Esophagus muscularis mucosa (tissue), 4 donors: ENCODE data around the gene LENEP. TPM values are rescaled to one million over a fixed set of nuclear protein-coding genes. Genes with fewer than 3 reads are reported as not detected.

Experiments used
- DNase-seq: peaks from one replicate; pipeline ENCODE4 v3.0.0-alpha.2; 2017; ENCODE audit errors: extremely low spot score
- H3K27ac ChIP-seq, 4 donors: fragments of 200-600 bp; sonication (generic); replicated peaks in 1 of 4; 1 replicate in 3 of 4; 2 replicates in 1 of 4; pipeline ENCODE4 v1.5.1; 2016 to 2019; ENCODE audit warnings: mild to moderate bottlenecking in 1 of 4
- H3K27me3 ChIP-seq, 4 donors: fragments of 200-600 bp; sonication (generic); one replicate each; pipeline versions ENCODE4 v1.5.1 to v1.6.0; 2016 to 2019
- H3K36me3 ChIP-seq, 4 donors: fragments of 200-600 bp; sonication (generic); one replicate each; pipeline ENCODE4 v1.5.1; 2016 to 2019
- H3K4me1 ChIP-seq, 4 donors: fragments of 200-600 bp; sonication (generic); one replicate each; pipeline ENCODE4 v1.5.1; 2016 to 2019
- H3K4me3 ChIP-seq, 4 donors: fragments of 200-600 bp; sonication (generic); 1 replicate in 2 of 4; 2 replicates in 2 of 4; pipeline ENCODE4 v1.5.1; 2016 to 2019; ENCODE audit warnings: mild to moderate bottlenecking in 4 of 4, moderate library complexity in 1 of 4
- H3K9me3 ChIP-seq, 4 donors: fragments of 200-600 bp; sonication (generic); 1 replicate in 3 of 4; 2 replicates in 1 of 4; pipeline ENCODE4 v1.5.1; 2016 to 2019
- EP300 ChIP-seq: sonication (generic); formaldehyde crosslinking; IDR thresholded peaks from one replicate; pipeline ENCODE4 v1.6.1; 2017; ENCODE audit warnings: antibody characterized with exemption
- POLR2A ChIP-seq: fragments of 450-650 bp; IDR thresholded peaks from one replicate; pipeline ENCODE4 v1.6.1; 2017; ENCODE audit warnings: antibody characterized with exemption, moderate library complexity, mild to moderate bottlenecking, low read depth
- POLR2AphosphoS5 ChIP-seq, 2 donors: sonication (generic); formaldehyde crosslinking; IDR thresholded peaks; one replicate each; pipeline ENCODE4 v1.6.1; 2017; ENCODE audit warnings: antibody characterized with exemption in 2 of 2
- WGBS: methylation state at CpG from one replicate; pipeline ENCODE4 v1.1.5; 2018; 5-methylcytosine and 5-hydroxymethylcytosine counted together
- intact Hi-C: fragments of 100-400 bp; cut with DNase I; formaldehyde crosslinking; loops from one replicate; pipeline ENCODE4 v1.15.1; 2023
- total RNA-seq, 4 donors: library from RNA; depleted of rRNA; stranded (reverse); fragments of >200 nt; gene quantifications; one replicate each; pipeline versions ENCODE4 v1.1.0 to v1.2.1, GENCODE V29; 2016
- TF ChIP-seq, protein P1 (sequence below), 3 experiments: fragments of 200-600 bp in 2 of 3; fragments of 450-650 bp in 1 of 3; sonication (generic) in 2 of 3; IDR thresholded peaks; one replicate each; pipeline ENCODE4 v1.5.1; 2017 to 2019; ENCODE audit warnings: antibody characterized with exemption in 3 of 3, mild to moderate bottlenecking in 2 of 3, moderate library complexity in 1 of 3

LENEP gene
- total RNA-seq, 4 donors from 2014 or later: not detected

DNA sequence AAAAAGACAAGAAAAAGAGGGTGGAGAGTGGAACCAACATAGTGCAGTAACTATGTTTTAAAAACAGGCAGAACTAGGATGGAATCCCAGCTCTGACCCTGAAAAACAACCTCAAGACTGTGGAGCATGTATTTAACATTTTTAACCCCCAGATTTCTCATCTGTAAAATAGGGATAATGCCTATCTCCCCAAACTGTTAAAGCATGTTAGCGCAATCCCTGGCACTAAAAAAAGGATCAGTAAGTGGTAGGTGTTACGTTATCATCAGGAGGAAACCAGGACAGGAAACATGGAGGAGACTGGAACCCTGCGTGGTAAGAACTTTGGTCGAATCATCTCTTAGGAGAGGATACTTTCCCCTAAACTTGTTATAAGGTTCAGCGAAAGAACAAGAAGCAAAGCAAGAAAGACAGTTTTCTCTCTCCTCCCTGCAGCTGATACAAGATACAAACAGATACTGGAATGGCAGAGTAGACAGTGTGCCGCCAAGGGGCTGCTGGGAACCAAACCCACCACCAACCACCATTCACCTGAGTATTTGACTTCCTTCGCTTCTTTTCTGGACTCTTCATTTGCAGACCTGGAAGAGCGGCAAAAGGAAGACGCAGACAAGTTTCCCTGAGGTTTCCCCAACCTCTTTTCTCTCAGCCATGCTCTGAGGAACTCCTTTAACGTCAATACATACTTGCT lies 32.8 kb upstream of the LENEP start:
- peak overlapping the region; percentile 95 to 99 (median 98) for H3K27ac ChIP-seq
- TF ChIP-seq, protein P1, sequence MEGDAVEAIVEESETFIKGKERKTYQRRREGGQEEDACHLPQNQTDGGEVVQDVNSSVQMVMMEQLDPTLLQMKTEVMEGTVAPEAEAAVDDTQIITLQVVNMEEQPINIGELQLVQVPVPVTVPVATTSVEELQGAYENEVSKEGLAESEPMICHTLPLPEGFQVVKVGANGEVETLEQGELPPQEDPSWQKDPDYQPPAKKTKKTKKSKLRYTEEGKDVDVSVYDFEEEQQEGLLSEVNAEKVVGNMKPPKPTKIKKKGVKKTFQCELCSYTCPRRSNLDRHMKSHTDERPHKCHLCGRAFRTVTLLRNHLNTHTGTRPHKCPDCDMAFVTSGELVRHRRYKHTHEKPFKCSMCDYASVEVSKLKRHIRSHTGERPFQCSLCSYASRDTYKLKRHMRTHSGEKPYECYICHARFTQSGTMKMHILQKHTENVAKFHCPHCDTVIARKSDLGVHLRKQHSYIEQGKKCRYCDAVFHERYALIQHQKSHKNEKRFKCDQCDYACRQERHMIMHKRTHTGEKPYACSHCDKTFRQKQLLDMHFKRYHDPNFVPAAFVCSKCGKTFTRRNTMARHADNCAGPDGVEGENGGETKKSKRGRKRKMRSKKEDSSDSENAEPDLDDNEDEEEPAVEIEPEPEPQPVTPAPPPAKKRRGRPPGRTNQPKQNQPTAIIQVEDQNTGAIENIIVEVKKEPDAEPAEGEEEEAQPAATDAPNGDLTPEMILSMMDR (IDR thresholded peaks at IDR 0.05): no peak
- TF ChIP-seq EP300: no peak
- no peak for TF ChIP-seq POLR2AphosphoS5 (IDR thresholded peaks at IDR 0.05)
- TF ChIP-seq POLR2A: no peak

DNA sequence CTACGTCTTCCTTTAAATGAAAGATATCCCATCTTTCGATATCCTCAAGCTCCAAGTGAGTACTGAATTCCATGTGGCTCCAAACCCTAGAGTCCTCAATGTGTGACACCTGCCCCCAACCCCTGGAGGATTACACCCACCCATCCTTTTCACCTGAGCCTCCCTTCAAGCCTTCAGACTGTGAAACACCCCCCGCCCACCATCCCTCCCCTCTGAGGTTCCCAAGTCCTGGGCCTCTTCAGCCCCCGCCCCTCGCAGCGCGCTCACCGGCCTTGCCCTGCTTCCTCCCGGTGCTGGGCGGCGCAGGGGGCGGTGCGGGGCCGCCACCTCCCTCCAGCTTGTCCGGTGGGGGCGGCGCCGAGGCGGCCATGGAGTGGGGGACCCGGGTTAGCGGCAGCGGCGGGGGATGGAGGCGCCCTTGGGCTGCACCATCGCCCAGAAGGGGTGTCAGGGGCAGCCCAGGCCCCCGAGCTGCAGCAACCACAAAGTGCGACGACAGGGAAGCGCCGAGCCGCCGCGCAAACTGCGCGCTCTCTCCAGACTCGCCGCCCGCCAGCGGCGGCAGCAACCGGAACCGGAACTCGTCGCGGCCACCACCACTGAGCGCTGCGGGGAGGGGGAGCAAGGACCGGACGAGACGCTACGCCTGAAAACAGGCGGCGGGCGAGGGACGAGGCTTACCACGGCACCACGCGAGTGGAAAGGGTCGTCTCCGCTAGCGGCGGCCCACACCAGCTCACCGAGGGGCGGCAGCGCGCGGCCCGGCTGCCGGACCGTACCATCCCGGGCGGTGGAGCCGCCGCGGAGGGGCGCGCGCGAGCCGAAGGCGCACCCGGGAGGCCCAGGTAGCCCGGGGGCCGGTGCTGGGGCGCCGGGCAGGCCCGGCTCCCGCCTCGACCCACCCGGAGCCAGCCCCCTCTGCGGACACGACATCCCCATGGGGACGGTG lies 31.9 kb upstream of the LENEP start, which contains the start of gene PYGO2:
Gene PYGO2 (minus strand): TSS at position 576 of the 949 bp plus-strand sequence. CDS start 206 bp downstream, at position 370.
- TF ChIP-seq EP300: no peak
- TF ChIP-seq, protein P1 (IDR thresholded peaks at IDR 0.05): peak; percentile 66 to 87 (median 72)
- peak; percentile 83 for TF ChIP-seq POLR2A
- peak; percentile 81 to 92 for TF ChIP-seq POLR2AphosphoS5 (IDR thresholded peaks at IDR 0.05)
- Histone ChIP-seq H3K36me3 (peaks cover 22 to 59% (median 56%) of the 10 kb centered on the region in 4 donors), H3K4me3 (peak within 1 kb of the TSS; percentile 80 to 96 (median 90)), H3K4me1 (peaks cover 31 to 66% (median 56%) of the 10 kb centered on the region in 4 donors), H3K27me3 (no peaks in the 10 kb centered on the region), H3K27ac (peak within 1 kb of the TSS; percentile 95 to 99 (median 98)), H3K9me3 (no peaks in the 10 kb centered on the region)
- peak; percentile 95 for DNase-seq
- intact Hi-C loops: loop anchor here (5.0 kb wide), 3 partner anchors 36 to 101 kb away; partner anchors contain the start of gene EFNA4
- WGBS: 0% methylated on average over 20 of the region's 93 CpGs

More for the DNA sequence above, 32.8 kb upstream of the LENEP start:
- Histone ChIP-seq H3K4me3 (peak overlapping the region; percentile 80 to 96 (median 90)), H3K9me3 (no peaks in the 10 kb centered on the region), H3K4me1 (peaks cover 35 to 66% (median 59%) of the 10 kb centered on the region in 4 donors), H3K27me3 (no peaks in the 10 kb centered on the region), H3K36me3 (peaks cover 16 to 50% (median 47%) of the 10 kb centered on the region in 4 donors)
- intact Hi-C loops: loop anchor here (5.0 kb wide), 3 partner anchors 37 to 102 kb away; partner anchors contain the start of gene EFNA4
- no peak for DNase-seq
- 39% methylated on average over 10 of the region's 10 CpGs for WGBS

DNA sequence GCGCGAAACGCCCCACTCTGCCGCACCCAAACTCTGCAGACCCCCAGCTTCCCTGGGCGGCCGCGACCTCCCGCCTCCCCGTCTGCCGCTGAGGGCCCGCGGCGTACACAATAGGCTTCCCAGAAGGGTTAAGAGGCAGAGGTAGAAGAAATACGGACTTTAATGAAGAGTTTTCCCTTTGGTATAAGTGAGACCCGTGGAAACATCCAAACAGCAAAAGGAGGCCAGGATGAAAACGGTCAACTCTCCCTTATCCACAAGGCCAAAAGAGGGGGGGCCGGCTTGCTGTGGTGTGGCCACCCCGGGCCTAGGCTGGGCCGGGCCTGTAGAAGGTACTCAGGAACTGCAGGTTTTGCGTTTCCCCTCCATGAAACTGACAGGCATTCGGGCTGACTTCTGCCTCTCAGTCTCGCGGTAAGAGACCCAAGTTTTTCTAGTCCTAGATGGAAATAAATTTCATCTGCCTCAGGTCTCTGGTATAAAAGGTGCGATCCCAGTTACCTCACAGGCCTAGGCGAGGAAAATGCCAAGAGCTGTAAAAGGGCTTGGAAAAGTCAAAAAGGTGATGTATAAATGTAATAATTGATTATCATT lies 31.1 kb upstream of the LENEP start:
- intact Hi-C loops: loop anchor here (5.0 kb wide), 3 partner anchors 35 to 100 kb away; partner anchors contain the start of gene EFNA4
- 3% methylated on average over 20 of the region's 25 CpGs for WGBS
- Histone ChIP-seq H3K4me1 (peaks cover 24 to 66% (median 51%) of the 10 kb centered on the region in 4 donors), H3K27me3 (no peaks in the 10 kb centered on the region), H3K4me3 (peak overlapping the region; percentile 80 to 96 (median 90)), H3K9me3 (no peaks in the 10 kb centered on the region), H3K27ac (peak overlapping the region; percentile 95 to 99 (median 98)), H3K36me3 (peaks cover 23 to 67% (median 64%) of the 10 kb centered on the region in 4 donors)
- TF ChIP-seq EP300: no peak
- TF ChIP-seq, protein P1 (IDR thresholded peaks at IDR 0.05): no peak
- no peak for TF ChIP-seq POLR2A
- no peak for TF ChIP-seq POLR2AphosphoS5 (IDR thresholded peaks at IDR 0.05)
- DNase-seq: no peak

DNA sequence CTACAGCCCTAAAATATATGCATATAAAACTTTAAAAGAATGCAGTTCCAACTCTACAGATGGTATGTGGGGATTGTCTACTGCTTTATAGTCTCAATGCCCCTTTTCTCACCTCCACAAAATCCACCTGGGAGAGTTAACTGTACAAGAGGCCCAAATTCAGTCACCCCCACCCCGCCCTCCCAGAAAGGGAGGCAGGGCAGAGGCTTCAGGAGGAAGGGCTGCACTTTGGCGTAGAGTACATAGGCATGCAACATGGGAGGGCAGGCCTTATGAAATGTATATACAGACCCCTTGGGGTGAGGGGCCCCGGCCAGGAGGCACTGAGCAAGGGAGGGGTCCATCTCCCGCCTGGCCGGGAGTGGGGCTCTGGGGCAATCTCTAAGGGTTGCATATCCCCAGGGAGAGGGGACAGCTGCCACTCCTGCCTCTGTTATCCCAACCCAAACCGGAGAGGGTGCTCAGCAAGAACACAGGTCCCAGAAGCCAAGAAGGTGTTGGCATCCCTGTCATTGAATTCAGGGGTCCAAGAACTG lies 30.5 kb upstream of the LENEP start:
- Histone ChIP-seq H3K27me3 (no peaks in the 10 kb centered on the region), H3K4me3 (peak overlapping the region; percentile 80 to 96 (median 90)), H3K4me1 (peaks cover 25 to 67% (median 50%) of the 10 kb centered on the region in 4 donors), H3K9me3 (no peaks in the 10 kb centered on the region), H3K27ac (peak overlapping the region; percentile 95 to 99 (median 98)), H3K36me3 (peaks cover 23 to 72% (median 70%) of the 10 kb centered on the region in 4 donors)
- no peak for DNase-seq
- 71% methylated on average over 4 of the region's 6 CpGs for WGBS
- intact Hi-C loops: loop anchor here (5.0 kb wide), 3 partner anchors 34 to 99 kb away; partner anchors contain the start of gene EFNA4
- TF ChIP-seq POLR2A: no peak
